ENCODE data around the gene HTR4. TPM values are rescaled to one million over a fixed set of nuclear protein-coding genes. Genes with fewer than 3 reads are reported as not detected.

HTR4 gene
- polyA plus RNA-seq, 2 of the 4 experiments (the other 2 are of a cell fraction): not detected

DNA sequence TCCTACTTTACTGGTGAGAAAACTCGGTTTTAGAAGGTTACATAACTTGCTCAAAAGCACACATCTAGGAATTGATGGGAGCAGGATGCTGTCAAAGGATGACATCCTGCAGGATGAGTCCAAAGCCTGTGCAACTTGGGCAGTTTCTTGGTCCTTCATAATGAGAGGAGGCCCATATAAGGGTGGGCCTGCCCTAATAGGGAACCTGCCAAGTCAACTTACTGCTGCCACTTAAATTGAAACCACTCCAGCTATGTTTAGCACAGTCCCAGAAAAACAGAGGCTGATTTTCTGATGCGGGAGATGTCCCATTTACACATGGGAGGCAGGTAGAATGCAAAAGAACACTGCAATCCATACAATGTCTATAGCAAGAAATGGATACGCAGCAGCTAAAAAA lies 208.7 kb downstream of the HTR4 start:
- Histone ChIP-seq H3K27ac (no peak overlapping the region), H3K4me2 (no peak overlapping the region), H3K4me1 (no peaks in the 10 kb centered on the region), H3K4me3 (no peak overlapping the region), H3K9me3 (no peaks in the 10 kb centered on the region)
- 38% methylated on average over 3 of the region's 3 CpGs for WGBS (ENCODE audit: missing lambda C conversion rate)
- POLR2A ChIA-PET: no interaction called here
- FAIRE-seq (no peak), ATAC-seq (no peak), DNase-seq (ENCODE audit: low read depth in 1 of 2, low spot score in 1 of 2) (no peak)
- CTCF ChIA-PET: interaction anchor here (0.6 to 6.0 kb wide), 6 partner anchors 9 to 669 kb away, joined by 3 to 36 read pairs (median 6); no protein-coding TSS in a partner anchor
- TF ChIP-seq CBX8 (IDR thresholded peaks at IDR 0.05): no peak
- no peak for TF ChIP-seq MYC (IDR thresholded peaks at IDR 0.05; ENCODE audit: borderline replicate concordance, low read length)
- no peak for TF ChIP-seq POLR2A (IDR thresholded peaks at IDR 0.05; ENCODE audit: low read length)
- TF ChIP-seq NR3C1 (IDR thresholded peaks at IDR 0.05): no peak
- TF ChIP-seq EP300 (IDR thresholded peaks at IDR 0.05): no peak
- TF ChIP-seq GATA3 (IDR thresholded peaks at IDR 0.05; ENCODE audit: borderline replicate concordance): no peak
- TF ChIP-seq CHD4 (IDR thresholded peaks at IDR 0.05; ENCODE audit: borderline replicate concordance): no peak
- no peak for TF ChIP-seq NFE2L2 (conservative IDR thresholded peaks at IDR 0.05; ENCODE audit: low read length)
- TF ChIP-seq POLR2AphosphoS2 (conservative IDR thresholded peaks at IDR 0.05; ENCODE audit: low read length): no peak
- TF ChIP-seq ESRRA (IDR thresholded peaks at IDR 0.05; ENCODE audit: borderline replicate concordance, low read length): no peak
- TF ChIP-seq, protein P1, sequence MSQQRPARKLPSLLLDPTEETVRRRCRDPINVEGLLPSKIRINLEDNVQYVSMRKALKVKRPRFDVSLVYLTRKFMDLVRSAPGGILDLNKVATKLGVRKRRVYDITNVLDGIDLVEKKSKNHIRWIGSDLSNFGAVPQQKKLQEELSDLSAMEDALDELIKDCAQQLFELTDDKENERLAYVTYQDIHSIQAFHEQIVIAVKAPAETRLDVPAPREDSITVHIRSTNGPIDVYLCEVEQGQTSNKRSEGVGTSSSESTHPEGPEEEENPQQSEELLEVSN (IDR thresholded peaks at IDR 0.05; ENCODE audit: borderline replicate concordance, low read depth): no peak
- TF ChIP-seq HOXA7 (CRISPR knock-in tag; IDR thresholded peaks at IDR 0.05): no peak
- no peak for TF ChIP-seq ZFP36 (IDR thresholded peaks at IDR 0.05; ENCODE audit: borderline replicate concordance, partially characterized antibody)
- TF ChIP-seq MAZ (IDR thresholded peaks at IDR 0.05; ENCODE audit: borderline replicate concordance, low read depth, low read length): no peak
- TF ChIP-seq BHLHE40 (IDR thresholded peaks at IDR 0.05; ENCODE audit: low read depth, low read length): no peak
- no peak for TF ChIP-seq TP53 (CRISPR knock-in tag; IDR thresholded peaks at IDR 0.05)

DNA sequence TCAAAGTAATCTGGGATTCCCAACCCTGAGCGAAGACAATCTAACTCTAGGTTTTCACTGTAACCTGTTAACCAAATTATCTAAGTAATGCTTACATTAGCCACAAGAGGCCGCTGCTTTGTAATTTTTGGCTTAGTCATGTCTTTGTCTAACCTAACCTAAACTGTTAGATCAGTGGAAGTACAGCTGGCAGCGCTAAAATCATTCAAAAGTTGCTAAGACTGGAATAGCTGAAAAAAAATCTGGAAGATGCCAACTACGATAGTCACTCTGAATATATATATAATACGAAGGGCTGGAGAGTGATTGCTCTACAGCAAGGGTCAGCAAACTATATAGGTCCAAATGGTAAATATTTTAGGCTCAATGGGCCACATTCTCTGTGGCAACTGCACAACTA lies 210.3 kb downstream of the HTR4 start:
- POLR2A ChIA-PET: no interaction called here
- CTCF ChIA-PET: interaction anchor here (0.9 to 6.2 kb wide), 27 partner anchors 9 to 812 kb away, joined by 3 to 95 read pairs (median 4); no protein-coding TSS in a partner anchor
- peak; percentile 42 to 69 for DNase-seq (ENCODE audit: low read depth in 1 of 2, low spot score in 1 of 2)
- 29% methylated on average over 5 of the region's 5 CpGs for WGBS (ENCODE audit: missing lambda C conversion rate)
- peak; percentile 56 for FAIRE-seq
- Histone ChIP-seq H3K4me3 (no peak overlapping the region), H3K27ac (no peak overlapping the region), H3K4me1 (no peaks in the 10 kb centered on the region), H3K9me3 (no peaks in the 10 kb centered on the region), H3K4me2 (no peak overlapping the region)
- TF ChIP-seq ZC3H11A (IDR thresholded peaks at IDR 0.05) (no peak), KDM5A (IDR thresholded peaks at IDR 0.05) (no peak), RNF2 (IDR thresholded peaks at IDR 0.05; ENCODE audit: borderline replicate concordance, low read depth) (no peak), MAFK (IDR thresholded peaks at IDR 0.05; ENCODE audit: partially characterized antibody) (peak; percentile 66), EHF (CRISPR knock-in tag; IDR thresholded peaks at IDR 0.05) (no peak), CBX2 (IDR thresholded peaks at IDR 0.05; ENCODE audit: borderline replicate concordance, low read depth) (no peak), RFX5 (IDR thresholded peaks at IDR 0.05) (no peak), JUNB (IDR thresholded peaks at IDR 0.05) (no peak), RAD21 (conservative IDR thresholded peaks at IDR 0.05 in 1 of 2, IDR thresholded peaks at IDR 0.05 in 1 of 2) (peak; percentile 69 to 72), ESRRA (IDR thresholded peaks at IDR 0.05; ENCODE audit: borderline replicate concordance, low read length) (no peak), SMC3 (IDR thresholded peaks at IDR 0.05) (peak; percentile 60), ZNF302 (CRISPR knock-in tag; IDR thresholded peaks at IDR 0.05) (no peak)
- TF ChIP-seq, protein P2, sequence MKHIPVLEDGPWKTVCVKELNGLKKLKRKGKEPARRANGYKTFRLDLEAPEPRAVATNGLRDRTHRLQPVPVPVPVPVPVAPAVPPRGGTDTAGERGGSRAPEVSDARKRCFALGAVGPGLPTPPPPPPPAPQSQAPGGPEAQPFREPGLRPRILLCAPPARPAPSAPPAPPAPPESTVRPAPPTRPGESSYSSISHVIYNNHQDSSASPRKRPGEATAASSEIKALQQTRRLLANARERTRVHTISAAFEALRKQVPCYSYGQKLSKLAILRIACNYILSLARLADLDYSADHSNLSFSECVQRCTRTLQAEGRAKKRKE (CRISPR knock-in tag; IDR thresholded peaks at IDR 0.05; ENCODE audit: low read depth): no peak
- TF ChIP-seq, protein P3, sequence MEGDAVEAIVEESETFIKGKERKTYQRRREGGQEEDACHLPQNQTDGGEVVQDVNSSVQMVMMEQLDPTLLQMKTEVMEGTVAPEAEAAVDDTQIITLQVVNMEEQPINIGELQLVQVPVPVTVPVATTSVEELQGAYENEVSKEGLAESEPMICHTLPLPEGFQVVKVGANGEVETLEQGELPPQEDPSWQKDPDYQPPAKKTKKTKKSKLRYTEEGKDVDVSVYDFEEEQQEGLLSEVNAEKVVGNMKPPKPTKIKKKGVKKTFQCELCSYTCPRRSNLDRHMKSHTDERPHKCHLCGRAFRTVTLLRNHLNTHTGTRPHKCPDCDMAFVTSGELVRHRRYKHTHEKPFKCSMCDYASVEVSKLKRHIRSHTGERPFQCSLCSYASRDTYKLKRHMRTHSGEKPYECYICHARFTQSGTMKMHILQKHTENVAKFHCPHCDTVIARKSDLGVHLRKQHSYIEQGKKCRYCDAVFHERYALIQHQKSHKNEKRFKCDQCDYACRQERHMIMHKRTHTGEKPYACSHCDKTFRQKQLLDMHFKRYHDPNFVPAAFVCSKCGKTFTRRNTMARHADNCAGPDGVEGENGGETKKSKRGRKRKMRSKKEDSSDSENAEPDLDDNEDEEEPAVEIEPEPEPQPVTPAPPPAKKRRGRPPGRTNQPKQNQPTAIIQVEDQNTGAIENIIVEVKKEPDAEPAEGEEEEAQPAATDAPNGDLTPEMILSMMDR (IDR thresholded peaks at IDR 0.05): peak; percentile 83
- ATAC-seq: peak; percentile 93 to 96
